Hepatocyte (in vitro differentiated cells): ENCODE results near the gene CD36. TPM values are rescaled to one million over a fixed set of nuclear protein-coding genes. Genes with fewer than 3 reads are reported as not detected.

Experiments used
- DNase-seq: peaks from one replicate; pipeline ENCODE4 v3.0.0-alpha.2; 2016; ENCODE audit warnings: low spot score
- H2AFZ ChIP-seq: fragments of 200-600 bp; sonication (generic); 2 replicates; pipeline ENCODE4 v1.6.0; 2016; ENCODE audit warnings: antibody characterized with exemption, mild to moderate bottlenecking
- H3K27ac ChIP-seq: fragments of 200-600 bp; sonication (generic); 2 replicates; pipeline ENCODE4 v1.5.1; 2016; ENCODE audit warnings: mild to moderate bottlenecking
- H3K27me3 ChIP-seq: fragments of 200-600 bp; sonication (generic); 2 replicates; pipeline ENCODE4 v1.6.1; 2016
- H3K36me3 ChIP-seq: fragments of 200-600 bp; sonication (generic); replicated peaks from 2 replicates; pipeline ENCODE4 v1.5.1; 2016; ENCODE audit warnings: low read depth; ENCODE audit not compliant: insufficient read depth
- H3K4me1 ChIP-seq: fragments of 200-600 bp; sonication (generic); 2 replicates; pipeline ENCODE4 v1.5.1; 2016; ENCODE audit warnings: mild to moderate bottlenecking, moderate library complexity; ENCODE audit not compliant: insufficient read depth
- H3K4me2 ChIP-seq: fragments of 200-600 bp; sonication (generic); 2 replicates; pipeline ENCODE4 v1.6.0; 2016
- H3K4me3 ChIP-seq: fragments of 200-600 bp; sonication (generic); 2 replicates; pipeline ENCODE4 v1.5.1; 2016; ENCODE audit warnings: mild to moderate bottlenecking
- H3K79me2 ChIP-seq: fragments of 200-600 bp; sonication (generic); 2 replicates; pipeline ENCODE4 v1.6.0; 2017; ENCODE audit warnings: mild to moderate bottlenecking
- H3K9me2 ChIP-seq: fragments of 200-600 bp; sonication (generic); replicated peaks from 2 replicates; pipeline ENCODE4 v1.6.0; 2017; ENCODE audit warnings: mild to moderate bottlenecking; ENCODE audit not compliant: insufficient read depth
- H3K9me3 ChIP-seq: fragments of 200-600 bp; sonication (generic); 2 replicates; pipeline ENCODE4 v1.5.1; 2016; ENCODE audit warnings: low read depth, mild to moderate bottlenecking
- H4K20me1 ChIP-seq: fragments of 200-600 bp; sonication (generic); 2 replicates; pipeline ENCODE4 v1.6.0; 2016; ENCODE audit warnings: mild to moderate bottlenecking; ENCODE audit not compliant: insufficient read depth, poor library complexity, severe bottlenecking
- EZH2 ChIP-seq: fragments of 200-600 bp; sonication (generic); IDR thresholded peaks from 2 replicates; pipeline ENCODE4 v1.6.1; 2016; ENCODE audit warnings: antibody characterized with exemption, mild to moderate bottlenecking, borderline replicate concordance
- EZH2phosphoT487 ChIP-seq: fragments of 200-600 bp; sonication (generic); IDR thresholded peaks from one replicate; pipeline ENCODE4 v1.6.1; 2018; ENCODE audit warnings: antibody characterized with exemption, mild to moderate bottlenecking, low read depth, moderate library complexity; ENCODE audit not compliant: unreplicated experiment, severe bottlenecking
- WGBS: methylation state at CpG from one replicate; pipeline ENCODE4 v1.1.6; 2016; ENCODE audit warnings: low lambda C conversion rate; ENCODE audit errors: missing lambda C conversion rate; 5-methylcytosine and 5-hydroxymethylcytosine counted together
- polyA plus RNA-seq: library from polyadenylated mRNA; unstranded; fragments of >200 nt; fragmentation: Nextera tagmentation; extraction: Ambion mirVana; gene quantifications from 2 replicates; pipeline ENCODE4 v1.2.1, GENCODE V29; 2016
- total RNA-seq: library from RNA; depleted of rRNA; stranded (reverse); fragments of >200 nt; gene quantifications from 2 replicates; pipeline ENCODE4 v1.2.3, GENCODE V29; 2014
- TF ChIP-seq, protein P1 (sequence below): fragments of 200-600 bp; sonication (generic); IDR thresholded peaks from 2 replicates; pipeline ENCODE4 v1.5.1; 2016; ENCODE audit warnings: antibody characterized with exemption, mild to moderate bottlenecking; ENCODE audit not compliant: poor library complexity

Gene CD36
- total and polyA plus RNA-seq, 2 experiments from 2014 or later: 5.4 to 22.6 TPM

DNA sequence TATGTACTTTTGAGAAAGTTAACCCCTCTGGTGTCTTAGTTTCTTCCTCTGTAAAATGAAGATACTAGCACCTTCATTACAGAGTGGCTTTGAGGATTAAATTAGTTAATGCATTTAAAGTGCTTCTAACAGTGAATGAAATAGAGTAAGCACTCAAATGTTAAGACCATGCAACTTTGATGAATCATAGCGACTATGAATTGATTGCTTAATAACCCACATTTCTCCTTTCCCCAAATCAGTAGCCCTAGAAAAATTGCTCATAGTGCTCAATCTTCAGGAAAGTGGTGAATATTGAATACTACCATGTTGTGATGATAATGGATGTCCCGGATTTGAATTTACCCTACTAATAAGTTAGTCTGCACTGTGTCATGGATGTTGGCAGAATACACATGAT, 48.1 kb downstream of the CD36 start:
- no peaks in the 10 kb centered on the region for H3K9me3 ChIP-seq
- no peak for DNase-seq
- no peak overlapping the region for H3K4me3 ChIP-seq
- H3K79me2 ChIP-seq: no peaks in the 10 kb centered on the region
- no peaks in the 10 kb centered on the region for H3K4me1 ChIP-seq
- H3K4me2 ChIP-seq: no peak overlapping the region
- H3K9me2 ChIP-seq: no peaks in the 10 kb centered on the region
- no peaks in the 10 kb centered on the region for H4K20me1 ChIP-seq
- WGBS: 97% methylated on average over 2 of the region's 2 CpGs
- H3K27ac ChIP-seq: no peak overlapping the region
- no peaks in the 10 kb centered on the region for H3K36me3 ChIP-seq
- H2AFZ ChIP-seq: no peak overlapping the region
- H3K27me3 ChIP-seq: no peaks in the 10 kb centered on the region
- no peak for TF ChIP-seq EZH2phosphoT487
- no peak for TF ChIP-seq EZH2
- TF ChIP-seq, protein P1, sequence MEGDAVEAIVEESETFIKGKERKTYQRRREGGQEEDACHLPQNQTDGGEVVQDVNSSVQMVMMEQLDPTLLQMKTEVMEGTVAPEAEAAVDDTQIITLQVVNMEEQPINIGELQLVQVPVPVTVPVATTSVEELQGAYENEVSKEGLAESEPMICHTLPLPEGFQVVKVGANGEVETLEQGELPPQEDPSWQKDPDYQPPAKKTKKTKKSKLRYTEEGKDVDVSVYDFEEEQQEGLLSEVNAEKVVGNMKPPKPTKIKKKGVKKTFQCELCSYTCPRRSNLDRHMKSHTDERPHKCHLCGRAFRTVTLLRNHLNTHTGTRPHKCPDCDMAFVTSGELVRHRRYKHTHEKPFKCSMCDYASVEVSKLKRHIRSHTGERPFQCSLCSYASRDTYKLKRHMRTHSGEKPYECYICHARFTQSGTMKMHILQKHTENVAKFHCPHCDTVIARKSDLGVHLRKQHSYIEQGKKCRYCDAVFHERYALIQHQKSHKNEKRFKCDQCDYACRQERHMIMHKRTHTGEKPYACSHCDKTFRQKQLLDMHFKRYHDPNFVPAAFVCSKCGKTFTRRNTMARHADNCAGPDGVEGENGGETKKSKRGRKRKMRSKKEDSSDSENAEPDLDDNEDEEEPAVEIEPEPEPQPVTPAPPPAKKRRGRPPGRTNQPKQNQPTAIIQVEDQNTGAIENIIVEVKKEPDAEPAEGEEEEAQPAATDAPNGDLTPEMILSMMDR: no peak

DNA sequence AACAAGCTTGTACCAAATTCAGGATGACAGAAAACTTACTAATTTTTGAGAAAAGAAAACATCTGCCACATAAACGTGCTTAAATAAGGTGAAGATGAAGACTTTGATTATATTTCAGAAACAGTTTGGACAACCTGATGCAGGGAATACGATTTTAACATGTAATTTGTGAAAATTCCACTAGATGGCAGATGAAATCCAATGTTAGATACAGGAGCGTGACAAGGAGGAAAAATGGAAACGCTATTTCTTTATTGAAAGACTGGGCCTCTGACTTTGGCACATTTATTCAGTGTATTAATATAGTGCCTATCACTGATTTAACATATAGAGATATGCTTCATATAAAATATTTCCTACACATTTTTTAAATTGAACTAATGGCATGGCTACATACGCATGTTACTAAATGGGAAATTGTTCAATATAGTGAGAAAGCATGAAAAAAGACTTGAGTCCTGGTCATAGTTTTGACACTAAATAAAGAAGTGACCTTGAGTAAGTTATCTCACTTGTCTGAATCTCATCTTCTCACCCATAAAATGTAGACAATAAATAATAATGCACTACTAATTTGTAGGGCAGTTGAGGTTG, 60.7 kb downstream of the CD36 start:
- Histone ChIP-seq H3K4me2 (no peak overlapping the region), H3K36me3 (no peaks in the 10 kb centered on the region), H3K27ac (no peak overlapping the region), H3K4me1 (peaks cover 16% of the 10 kb centered on the region), H3K4me3 (no peak overlapping the region), H4K20me1 (no peaks in the 10 kb centered on the region), H3K9me3 (no peaks in the 10 kb centered on the region), H3K9me2 (no peaks in the 10 kb centered on the region), H3K27me3 (no peaks in the 10 kb centered on the region), H3K79me2 (no peaks in the 10 kb centered on the region), H2AFZ (no peak overlapping the region)
- TF ChIP-seq, protein P1: peak; percentile 75
- no peak for TF ChIP-seq EZH2phosphoT487
- WGBS: 24% methylated on average over 5 of the region's 5 CpGs
- DNase-seq: peak; percentile 71

DNA sequence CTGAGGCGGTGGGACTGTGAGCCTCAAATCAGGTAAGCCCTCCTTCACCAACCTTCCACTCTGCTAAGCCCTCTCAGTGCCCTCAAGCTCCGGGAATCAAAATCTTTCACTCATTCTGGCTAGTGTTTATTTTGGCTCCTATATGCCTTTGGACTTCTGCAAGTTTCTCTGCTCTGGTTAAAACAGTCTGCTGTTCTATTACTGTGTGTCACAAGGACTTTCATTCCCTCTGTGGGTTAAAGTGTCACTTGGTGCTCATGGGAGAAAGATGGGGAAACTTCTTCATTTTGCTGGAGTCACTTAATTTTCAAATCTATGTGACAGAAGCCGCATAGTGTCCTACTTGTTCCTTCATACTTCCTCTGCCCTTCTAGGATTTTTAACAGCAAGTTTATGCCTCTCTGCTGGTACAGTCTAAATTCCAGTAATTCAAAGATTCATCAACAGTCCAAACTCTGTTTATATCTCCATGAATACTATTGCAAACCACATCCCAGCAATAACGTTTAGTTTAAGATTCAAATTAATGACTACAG, 61.3 kb downstream of the CD36 start:
- Histone ChIP-seq H3K36me3 (no peaks in the 10 kb centered on the region), H3K4me3 (no peak overlapping the region), H2AFZ (no peak overlapping the region), H3K4me1 (peaks cover 16% of the 10 kb centered on the region), H3K4me2 (no peak overlapping the region), H3K27me3 (no peaks in the 10 kb centered on the region), H3K79me2 (no peaks in the 10 kb centered on the region), H4K20me1 (no peaks in the 10 kb centered on the region), H3K27ac (no peak overlapping the region), H3K9me2 (no peaks in the 10 kb centered on the region), H3K9me3 (no peaks in the 10 kb centered on the region)
- DNase-seq: no peak
- TF ChIP-seq EZH2: no peak
- TF ChIP-seq, protein P1: no peak
- no peak for TF ChIP-seq EZH2phosphoT487
- WGBS: 63% methylated on average over 4 of the region's 4 CpGs
